HEK293 (cell line): ENCODE data around the gene KCTD2.

ENCODE experiments used
- BCL11A ChIP-seq: fragments of 450-650 bp; formaldehyde crosslinking; IDR thresholded peaks from 2 replicates; pipeline ENCODE4 v1.5.1; 2016; ENCODE audit warnings: low read depth, missing biosample characterization, missing genetic modification characterization
- KLF16 ChIP-seq: fragments of 450-650 bp; formaldehyde crosslinking; IDR thresholded peaks from 2 replicates; pipeline ENCODE4 v1.5.1; 2017; ENCODE audit warnings: missing biosample characterization, missing genetic modification characterization
- OSR2 ChIP-seq: fragments of 450-650 bp; formaldehyde crosslinking; IDR thresholded peaks from 2 replicates; pipeline ENCODE4 v1.5.1; 2016; ENCODE audit warnings: missing biosample characterization, missing genetic modification characterization
- PRDM1 ChIP-seq: fragments of 450-650 bp; formaldehyde crosslinking; IDR thresholded peaks from 2 replicates; pipeline ENCODE4; 2016; ENCODE audit warnings: missing biosample characterization, missing genetic modification characterization
- ZNF140 ChIP-seq: fragments of 450-650 bp; formaldehyde crosslinking; IDR thresholded peaks from 2 replicates; pipeline ENCODE4 v1.5.1; 2016; ENCODE audit warnings: missing biosample characterization, missing genetic modification characterization
- ZNF211 ChIP-seq: fragments of 450-650 bp; formaldehyde crosslinking; IDR thresholded peaks from 2 replicates; pipeline ENCODE4 v1.5.1; 2016; ENCODE audit warnings: low read depth, missing biosample characterization, missing genetic modification characterization
- ZNF239 ChIP-seq: fragments of 450-650 bp; formaldehyde crosslinking; IDR thresholded peaks from 2 replicates; pipeline ENCODE4 v1.5.1; 2016; ENCODE audit warnings: missing biosample characterization, missing genetic modification characterization
- ZNF24 ChIP-seq: fragments of 450-650 bp; formaldehyde crosslinking; IDR thresholded peaks from 2 replicates; pipeline ENCODE4 v1.5.1; 2016; ENCODE audit warnings: missing biosample characterization, missing genetic modification characterization
- ZNF302 ChIP-seq: fragments of 450-650 bp; formaldehyde crosslinking; IDR thresholded peaks from 2 replicates; pipeline ENCODE4 v1.5.1; 2016; ENCODE audit warnings: missing biosample characterization, missing genetic modification characterization, low read depth
- ZNF423 ChIP-seq: fragments of 450-650 bp; formaldehyde crosslinking; IDR thresholded peaks from 2 replicates; pipeline ENCODE4 v1.5.1; 2016; ENCODE audit warnings: missing biosample characterization, missing genetic modification characterization
- TF ChIP-seq, protein P1 (sequence below): fragments of 450-650 bp; formaldehyde crosslinking; IDR thresholded peaks from 2 replicates; pipeline ENCODE4 v1.5.1; 2016; ENCODE audit warnings: missing biosample characterization, missing genetic modification characterization
- TF ChIP-seq, protein P2 (sequence below): fragments of 450-650 bp; formaldehyde crosslinking; optimal IDR thresholded peaks from 2 replicates; pipeline ENCODE3; 2016; ENCODE audit warnings: missing biosample characterization, mild to moderate bottlenecking, missing genetic modification characterization
- TF ChIP-seq, protein P3 (sequence below): fragments of 450-650 bp; formaldehyde crosslinking; IDR thresholded peaks from 2 replicates; pipeline ENCODE4 v1.5.1; 2017; ENCODE audit warnings: missing biosample characterization, missing genetic modification characterization

DNA sequence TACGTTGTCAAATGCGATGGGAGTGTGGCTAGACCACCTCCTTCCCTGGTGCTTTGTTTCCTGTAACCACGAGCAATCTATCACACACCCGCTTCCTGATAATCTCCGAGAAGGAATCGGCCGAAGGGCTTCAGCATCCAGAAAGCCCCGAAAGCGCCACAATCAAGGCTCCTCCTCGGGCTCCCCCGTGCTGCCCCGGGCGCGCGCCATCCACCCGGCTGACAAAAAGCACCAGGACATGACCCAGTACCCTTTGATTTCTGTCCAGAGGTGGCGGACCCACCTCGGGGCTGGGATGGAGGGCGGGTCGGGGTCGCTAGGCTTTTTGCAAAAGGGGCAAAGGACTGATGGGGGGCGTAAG is 62.0 kb downstream of the KCTD2 start:
- TF ChIP-seq, protein P1, sequence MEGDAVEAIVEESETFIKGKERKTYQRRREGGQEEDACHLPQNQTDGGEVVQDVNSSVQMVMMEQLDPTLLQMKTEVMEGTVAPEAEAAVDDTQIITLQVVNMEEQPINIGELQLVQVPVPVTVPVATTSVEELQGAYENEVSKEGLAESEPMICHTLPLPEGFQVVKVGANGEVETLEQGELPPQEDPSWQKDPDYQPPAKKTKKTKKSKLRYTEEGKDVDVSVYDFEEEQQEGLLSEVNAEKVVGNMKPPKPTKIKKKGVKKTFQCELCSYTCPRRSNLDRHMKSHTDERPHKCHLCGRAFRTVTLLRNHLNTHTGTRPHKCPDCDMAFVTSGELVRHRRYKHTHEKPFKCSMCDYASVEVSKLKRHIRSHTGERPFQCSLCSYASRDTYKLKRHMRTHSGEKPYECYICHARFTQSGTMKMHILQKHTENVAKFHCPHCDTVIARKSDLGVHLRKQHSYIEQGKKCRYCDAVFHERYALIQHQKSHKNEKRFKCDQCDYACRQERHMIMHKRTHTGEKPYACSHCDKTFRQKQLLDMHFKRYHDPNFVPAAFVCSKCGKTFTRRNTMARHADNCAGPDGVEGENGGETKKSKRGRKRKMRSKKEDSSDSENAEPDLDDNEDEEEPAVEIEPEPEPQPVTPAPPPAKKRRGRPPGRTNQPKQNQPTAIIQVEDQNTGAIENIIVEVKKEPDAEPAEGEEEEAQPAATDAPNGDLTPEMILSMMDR (tag by site-specific recombination): no peak
- TF ChIP-seq ZNF423 (tag by site-specific recombination) (no peak), ZNF302 (tag by site-specific recombination) (no peak), OSR2 (no peak), KLF16 (tag by site-specific recombination) (no peak), BCL11A (tag by site-specific recombination) (no peak), ZNF24 (tag by site-specific recombination) (no peak), ZNF239 (tag by site-specific recombination) (no peak), ZNF211 (tag by site-specific recombination) (no peak), PRDM1 (tag by site-specific recombination) (no peak), ZNF140 (no peak)
- TF ChIP-seq, protein P2, sequence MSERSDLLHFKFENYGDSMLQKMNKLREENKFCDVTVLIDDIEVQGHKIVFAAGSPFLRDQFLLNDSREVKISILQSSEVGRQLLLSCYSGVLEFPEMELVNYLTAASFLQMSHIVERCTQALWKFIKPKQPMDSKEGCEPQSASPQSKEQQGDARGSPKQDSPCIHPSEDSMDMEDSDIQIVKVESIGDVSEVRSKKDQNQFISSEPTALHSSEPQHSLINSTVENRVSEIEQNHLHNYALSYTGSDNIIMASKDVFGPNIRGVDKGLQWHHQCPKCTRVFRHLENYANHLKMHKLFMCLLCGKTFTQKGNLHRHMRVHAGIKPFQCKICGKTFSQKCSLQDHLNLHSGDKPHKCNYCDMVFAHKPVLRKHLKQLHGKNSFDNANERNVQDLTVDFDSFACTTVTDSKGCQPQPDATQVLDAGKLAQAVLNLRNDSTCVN (tag by site-specific recombination): no peak
- TF ChIP-seq, protein P3, sequence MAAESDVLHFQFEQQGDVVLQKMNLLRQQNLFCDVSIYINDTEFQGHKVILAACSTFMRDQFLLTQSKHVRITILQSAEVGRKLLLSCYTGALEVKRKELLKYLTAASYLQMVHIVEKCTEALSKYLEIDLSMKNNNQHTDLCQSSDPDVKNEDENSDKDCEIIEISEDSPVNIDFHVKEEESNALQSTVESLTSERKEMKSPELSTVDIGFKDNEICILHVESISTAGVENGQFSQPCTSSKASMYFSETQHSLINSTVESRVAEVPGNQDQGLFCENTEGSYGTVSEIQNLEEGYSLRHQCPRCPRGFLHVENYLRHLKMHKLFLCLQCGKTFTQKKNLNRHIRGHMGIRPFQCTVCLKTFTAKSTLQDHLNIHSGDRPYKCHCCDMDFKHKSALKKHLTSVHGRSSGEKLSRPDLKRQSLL (tag by site-specific recombination): no peak
